Gastrocnemius medialis (tissue), 4 donors: ENCODE measurements around the gene RHEB. TPM values are rescaled to one million over a fixed set of nuclear protein-coding genes. Genes with fewer than 3 reads are reported as not detected.

Experiments used
- ATAC-seq, 2 donors: fragments of 150-250 bp; one replicate each; pipeline ENCODE4 v1.9.1; 2016
- DNase-seq, 2 donors: peaks; one replicate each; pipeline ENCODE4 v3.0.0-alpha.2; 2019
- H3K27ac ChIP-seq, 4 donors: fragments of 200-600 bp; sonication (generic); 1 replicate in 1 of 4; 2 replicates in 3 of 4; pipeline ENCODE4 v1.5.1; 2016 to 2018; ENCODE audit warnings: mild to moderate bottlenecking in 2 of 4, moderate library complexity in 1 of 4
- H3K27me3 ChIP-seq, 3 donors: fragments of 200-600 bp; sonication (generic) in 2 of 3; 1 replicate in 1 of 3; 2 replicates in 2 of 3; pipeline versions ENCODE4 v1.5.1 to v1.6.0; 2016 to 2019; ENCODE audit warnings: mild to moderate bottlenecking in 1 of 3, moderate library complexity in 1 of 3
- H3K36me3 ChIP-seq, 2 donors: fragments of 200-600 bp; sonication (generic) in 1 of 2; one replicate each; pipeline ENCODE4 v1.5.1; 2017 to 2018
- H3K4me1 ChIP-seq, 2 donors: fragments of 200-600 bp; sonication (generic) in 1 of 2; one replicate each; pipeline ENCODE4 v1.5.1; 2016 to 2017; ENCODE audit warnings: mild to moderate bottlenecking in 2 of 2
- H3K4me3 ChIP-seq, 4 donors: fragments of 200-600 bp; sonication (generic) in 3 of 4; 1 replicate in 1 of 4; 2 replicates in 3 of 4; pipeline ENCODE4 v1.5.1; 2016 to 2019; ENCODE audit warnings: mild to moderate bottlenecking in 2 of 4
- H3K9me3 ChIP-seq, 3 donors: fragments of 200-600 bp; sonication (generic) in 2 of 3; 1 replicate in 1 of 3; 2 replicates in 2 of 3; pipeline ENCODE4 v1.5.1; 2016 to 2019
- POLR2A ChIP-seq, 2 donors: fragments of 450-650 bp; IDR thresholded peaks; one replicate each; pipeline ENCODE4 v1.6.1; 2017; ENCODE audit warnings: antibody characterized with exemption in 2 of 2, mild to moderate bottlenecking in 2 of 2, moderate library complexity in 2 of 2
- in situ Hi-C, 4 donors: fragments of 200-750 bp; cut with MboI; loops; one replicate each; pipeline versions ENCODE4 v1.15.0 to v1.8.0; 2017; ENCODE audit warnings: low sequenced_read_pairs in 4 of 4
- intact Hi-C: fragments of 100-400 bp; cut with DNase I; formaldehyde crosslinking; loops from one replicate; pipeline ENCODE4 v1.15.1; 2023; ENCODE audit warnings: low total_unique reads
- total RNA-seq, 4 donors: library from RNA; depleted of rRNA; stranded (reverse); fragments of >200 nt; gene quantifications; one replicate each; pipeline versions ENCODE4 v1.1.0 to v1.2.3, GENCODE V29; 2016
- TF ChIP-seq, protein P1 (sequence below), 5 experiments: fragments of 450-650 bp in 3 of 5; fragments of 200-600 bp in 2 of 5; sonication (generic) in 2 of 5; IDR thresholded peaks in 4 of 5; conservative IDR thresholded peaks in 1 of 5; 1 replicate in 4 of 5; 2 replicates in 1 of 5; pipeline ENCODE4 v1.5.1; 2016 to 2019; ENCODE audit warnings: antibody characterized with exemption in 5 of 5, mild to moderate bottlenecking in 3 of 5, moderate library complexity in 3 of 5

Gene RHEB
- total RNA-seq, 4 donors from 2014 or later: 93.2 to 159 (median 124) TPM

DNA sequence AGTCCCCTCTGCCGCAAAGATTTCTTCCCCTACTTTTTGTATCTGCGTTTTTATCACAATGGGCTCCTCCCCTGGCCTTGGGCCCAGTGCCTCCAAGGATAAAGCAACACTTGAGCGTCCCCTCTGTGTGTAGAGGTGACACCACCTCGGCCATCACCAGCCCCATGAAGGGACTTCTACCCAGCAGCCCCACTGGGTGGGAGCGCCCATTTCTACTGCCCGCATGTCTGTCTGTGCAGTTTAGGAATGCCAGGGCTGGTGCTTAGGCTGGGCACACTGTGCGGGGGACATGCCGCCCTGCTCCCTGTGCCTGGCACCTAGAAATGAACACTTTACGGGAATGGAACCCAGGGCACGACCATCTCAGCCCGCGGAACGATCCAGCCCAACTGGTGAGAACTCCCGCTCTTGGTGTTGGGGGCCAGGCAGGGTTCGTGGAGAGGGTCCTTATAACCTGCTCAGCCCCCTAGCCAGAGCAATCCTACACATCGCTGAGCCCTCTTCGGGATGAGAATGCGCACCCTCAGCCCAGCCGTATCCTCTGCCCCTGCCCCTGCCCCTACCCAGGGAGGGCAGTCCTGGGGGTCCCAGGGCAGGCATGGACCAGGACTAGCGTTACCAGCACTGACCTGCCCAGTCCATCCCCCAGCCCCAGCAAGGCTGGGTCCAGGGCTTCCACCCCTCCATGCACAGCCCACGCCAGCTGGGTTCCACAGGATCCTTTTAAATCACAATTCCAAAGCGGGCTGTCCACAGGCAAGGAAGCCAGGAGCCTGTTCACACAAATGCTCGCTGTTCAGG is 92.6 kb downstream of the RHEB start:
- no peak overlapping the region for H3K4me3 ChIP-seq
- no peak for ATAC-seq
- in situ Hi-C loops: no loop called here
- no peak for TF ChIP-seq POLR2A (IDR thresholded peaks at IDR 0.05)
- TF ChIP-seq, protein P1, sequence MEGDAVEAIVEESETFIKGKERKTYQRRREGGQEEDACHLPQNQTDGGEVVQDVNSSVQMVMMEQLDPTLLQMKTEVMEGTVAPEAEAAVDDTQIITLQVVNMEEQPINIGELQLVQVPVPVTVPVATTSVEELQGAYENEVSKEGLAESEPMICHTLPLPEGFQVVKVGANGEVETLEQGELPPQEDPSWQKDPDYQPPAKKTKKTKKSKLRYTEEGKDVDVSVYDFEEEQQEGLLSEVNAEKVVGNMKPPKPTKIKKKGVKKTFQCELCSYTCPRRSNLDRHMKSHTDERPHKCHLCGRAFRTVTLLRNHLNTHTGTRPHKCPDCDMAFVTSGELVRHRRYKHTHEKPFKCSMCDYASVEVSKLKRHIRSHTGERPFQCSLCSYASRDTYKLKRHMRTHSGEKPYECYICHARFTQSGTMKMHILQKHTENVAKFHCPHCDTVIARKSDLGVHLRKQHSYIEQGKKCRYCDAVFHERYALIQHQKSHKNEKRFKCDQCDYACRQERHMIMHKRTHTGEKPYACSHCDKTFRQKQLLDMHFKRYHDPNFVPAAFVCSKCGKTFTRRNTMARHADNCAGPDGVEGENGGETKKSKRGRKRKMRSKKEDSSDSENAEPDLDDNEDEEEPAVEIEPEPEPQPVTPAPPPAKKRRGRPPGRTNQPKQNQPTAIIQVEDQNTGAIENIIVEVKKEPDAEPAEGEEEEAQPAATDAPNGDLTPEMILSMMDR (IDR thresholded peaks at IDR 0.05 in 4 of 5, conservative IDR thresholded peaks at IDR 0.05 in 1 of 5): no peak
- DNase-seq: no peak
- no peaks in the 10 kb centered on the region for H3K4me1 ChIP-seq
- peaks cover 0 to 7% (median 0%) of the 10 kb centered on the region in 3 donors for H3K9me3 ChIP-seq
- H3K36me3 ChIP-seq: no peaks in the 10 kb centered on the region
- H3K27me3 ChIP-seq: no peaks in the 10 kb centered on the region
- intact Hi-C loops: no loop called here
- peak overlapping the region in 1 of 4 donors; percentile 47 for H3K27ac ChIP-seq

DNA sequence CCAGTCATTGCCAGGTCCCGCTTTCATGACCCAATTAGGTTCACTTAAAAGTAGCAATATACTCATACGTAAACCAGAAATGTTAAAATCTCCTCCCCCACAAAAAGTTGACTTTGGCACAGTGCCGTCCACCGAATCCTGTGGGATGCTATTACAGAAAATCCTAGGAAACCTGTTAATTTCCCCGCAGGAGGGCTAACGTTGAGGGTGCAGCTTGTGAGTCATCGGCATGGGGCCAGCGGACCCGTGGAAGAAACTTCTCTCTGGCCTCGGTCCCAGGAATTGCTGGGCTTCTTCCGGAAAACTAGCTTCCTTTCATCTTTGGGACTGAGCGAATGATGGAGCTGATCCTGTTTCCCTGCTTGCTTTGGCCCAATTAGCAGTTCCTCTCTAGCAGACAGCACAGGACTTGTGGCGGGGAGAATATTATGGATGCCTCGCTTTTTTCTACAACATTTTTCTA is 93.2 kb downstream of the RHEB start:
- H3K27me3 ChIP-seq: no peaks in the 10 kb centered on the region
- no peaks in the 10 kb centered on the region for H3K36me3 ChIP-seq
- in situ Hi-C loops: no loop called here
- ATAC-seq: peak; percentile 51 to 61
- peak; percentile 41 to 43 for DNase-seq
- H3K4me3 ChIP-seq: no peak overlapping the region
- H3K4me1 ChIP-seq: no peaks in the 10 kb centered on the region
- H3K9me3 ChIP-seq: peaks cover 0 to 11% (median 0%) of the 10 kb centered on the region in 3 donors
- intact Hi-C loops: no loop called here
- H3K27ac ChIP-seq: peak overlapping the region; percentile 39 to 61 (median 56)
- TF ChIP-seq, protein P1 (IDR thresholded peaks at IDR 0.05 in 4 of 5, conservative IDR thresholded peaks at IDR 0.05 in 1 of 5): no peak
- no peak for TF ChIP-seq POLR2A (IDR thresholded peaks at IDR 0.05)

DNA sequence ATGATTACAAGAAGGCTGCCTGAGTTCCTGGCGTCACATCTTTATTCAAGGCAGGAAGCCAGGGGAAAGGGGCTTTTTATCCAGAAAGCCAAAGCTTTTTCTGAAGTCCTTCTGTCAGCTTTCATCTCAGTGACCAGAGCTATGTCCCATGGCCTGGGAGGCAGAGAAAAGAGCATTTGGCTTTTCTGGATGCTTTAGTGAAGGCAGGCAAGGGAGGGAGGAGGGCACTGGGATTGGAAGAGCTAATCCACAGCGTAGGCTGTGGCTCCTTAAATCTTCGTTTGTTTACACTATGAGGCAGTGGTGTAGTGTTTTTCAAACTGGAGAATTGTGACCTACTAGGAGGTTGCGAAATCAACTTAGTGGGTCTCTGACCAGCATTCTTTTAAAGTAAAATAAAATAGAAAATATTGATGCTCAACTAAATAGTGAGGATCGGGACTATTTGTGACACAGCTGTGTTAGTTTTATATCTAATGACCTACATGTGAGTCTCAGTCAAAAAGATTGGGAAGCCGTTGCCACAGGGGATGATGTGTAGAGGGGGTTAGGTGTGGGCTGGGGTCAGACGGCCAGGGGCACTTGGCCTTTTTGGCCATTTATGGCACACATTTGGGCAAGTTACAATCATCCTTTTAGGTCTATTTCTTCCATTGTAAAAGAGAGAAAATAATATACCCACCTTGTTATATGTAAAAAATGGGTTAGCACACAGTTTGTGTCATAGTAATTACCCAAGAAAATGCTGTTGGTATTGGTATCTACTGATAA is 93.8 kb downstream of the RHEB start:
- intact Hi-C loops: no loop called here
- DNase-seq (peak in 1 of 2 donors; percentile 8), ATAC-seq (peak in 1 of 2 donors; percentile 49)
- peaks cover 0 to 11% (median 0%) of the 10 kb centered on the region in 3 donors for H3K9me3 ChIP-seq
- H3K27me3 ChIP-seq: no peaks in the 10 kb centered on the region
- H3K27ac ChIP-seq: peak overlapping the region; percentile 39 to 61 (median 56)
- H3K4me1 ChIP-seq: no peaks in the 10 kb centered on the region
- H3K36me3 ChIP-seq: no peaks in the 10 kb centered on the region
- no peak for TF ChIP-seq POLR2A (IDR thresholded peaks at IDR 0.05)
- TF ChIP-seq, protein P1 (IDR thresholded peaks at IDR 0.05 in 4 of 5, conservative IDR thresholded peaks at IDR 0.05 in 1 of 5): no peak
- H3K4me3 ChIP-seq: no peak overlapping the region
- in situ Hi-C loops: no loop called here

DNA sequence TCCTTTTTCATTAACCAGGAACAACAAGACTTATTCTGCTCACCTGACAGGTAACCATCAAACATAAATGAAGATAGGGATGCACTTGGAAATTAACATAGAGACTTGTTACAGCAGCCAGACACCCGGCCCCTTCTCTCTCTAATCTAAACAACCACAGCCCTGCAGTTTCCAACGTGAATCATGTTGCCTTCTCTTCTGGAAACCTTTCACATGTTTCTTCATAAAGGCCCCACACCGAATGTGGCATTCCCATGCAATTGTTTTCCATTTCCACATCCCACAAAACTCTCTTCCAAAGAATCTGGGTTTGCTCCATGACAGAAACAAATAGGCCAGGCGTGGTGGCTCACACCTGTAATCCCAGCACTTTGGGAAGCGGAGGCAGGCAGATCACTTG is 94.9 kb downstream of the RHEB start:
- no peak for ATAC-seq
- H3K27ac ChIP-seq: no peak overlapping the region
- TF ChIP-seq POLR2A (IDR thresholded peaks at IDR 0.05): no peak
- TF ChIP-seq, protein P1 (IDR thresholded peaks at IDR 0.05 in 4 of 5, conservative IDR thresholded peaks at IDR 0.05 in 1 of 5): no peak
- no peaks in the 10 kb centered on the region for H3K4me1 ChIP-seq
- no peak overlapping the region for H3K4me3 ChIP-seq
- in situ Hi-C loops: no loop called here
- peak in 1 of 2 donors; percentile 2 for DNase-seq
- intact Hi-C loops: no loop called here
- H3K36me3 ChIP-seq: no peaks in the 10 kb centered on the region
- peaks cover 0 to 11% (median 0%) of the 10 kb centered on the region in 3 donors for H3K9me3 ChIP-seq
- no peaks in the 10 kb centered on the region for H3K27me3 ChIP-seq
